ENCODE data around the gene CLSTN2.

DNA sequence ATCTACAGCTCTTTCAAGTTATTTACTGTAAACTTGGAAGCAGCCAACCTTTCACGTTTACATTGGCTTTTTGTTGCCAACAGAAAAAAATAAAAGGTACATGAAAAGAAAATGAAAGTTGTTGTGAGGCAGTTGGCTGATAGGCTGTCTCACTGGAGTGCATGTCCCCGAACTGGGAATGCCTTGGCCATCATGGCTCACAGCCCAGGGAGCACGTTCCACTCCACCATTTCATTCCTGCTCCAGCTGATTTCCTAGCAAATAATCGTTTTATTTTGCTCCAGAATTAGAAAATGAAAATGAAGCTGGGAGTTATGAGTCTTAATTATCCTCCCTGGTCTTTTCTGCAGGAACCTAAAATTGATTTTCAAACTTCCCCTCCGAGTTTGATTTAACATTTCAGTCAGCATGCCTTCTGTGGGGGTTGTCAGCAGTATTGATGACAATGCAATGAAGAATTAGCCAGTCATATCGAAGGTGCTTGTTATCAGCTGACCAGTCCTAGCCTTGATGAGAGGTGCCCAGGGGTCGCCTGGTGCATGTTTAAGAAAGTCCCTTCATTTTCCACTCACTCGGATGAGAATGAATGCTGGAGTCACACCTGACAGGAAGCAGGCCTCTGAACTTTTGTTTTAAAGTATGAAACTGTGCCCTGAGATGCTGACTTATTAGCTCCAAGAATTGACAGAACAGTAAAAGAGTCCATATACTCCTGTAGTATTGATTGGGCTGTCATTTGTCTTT is 449.2 kb downstream of the CLSTN2 start:
- TF ChIP-seq SIN3A (IDR thresholded peaks at IDR 0.05; ENCODE audit: borderline replicate concordance, insufficient read depth, low read length) (no peak), POLR2AphosphoS5 (IDR thresholded peaks at IDR 0.05; ENCODE audit: low read depth, low read length) (no peak)
